KMS-11 (cell line): ENCODE data around the gene SNX1.

Experiments used
- H2AFZ ChIP-seq: fragments of 200-600 bp; sonication (generic); 2 replicates; pipeline ENCODE4 v1.6.1; 2016; ENCODE audit warnings: antibody characterized with exemption, mixed run types, low read depth
- H3K27ac ChIP-seq: fragments of 200-600 bp; sonication (generic); 2 replicates; pipeline ENCODE4 v1.6.1; 2016; ENCODE audit warnings: mild to moderate bottlenecking, mixed run types
- H3K27me3 ChIP-seq: fragments of 200-600 bp; sonication (generic); 2 replicates; pipeline ENCODE4 v1.6.1; 2017; ENCODE audit warnings: mild to moderate bottlenecking, low read depth, mixed run types, moderate library complexity; ENCODE audit not compliant: insufficient read depth
- H3K36me3 ChIP-seq: fragments of 200-600 bp; sonication (generic); 2 replicates; pipeline ENCODE4 v1.6.1; 2017; ENCODE audit warnings: mild to moderate bottlenecking, mixed run types; ENCODE audit not compliant: insufficient read depth
- H3K4me1 ChIP-seq: fragments of 200-600 bp; sonication (generic); 2 replicates; pipeline ENCODE4 v1.6.1; 2016; ENCODE audit warnings: mild to moderate bottlenecking, low read depth, mixed run types; ENCODE audit not compliant: poor library complexity, severe bottlenecking
- H3K4me2 ChIP-seq: fragments of 200-600 bp; sonication (generic); 2 replicates; pipeline ENCODE4 v1.7.0; 2016; ENCODE audit warnings: mild to moderate bottlenecking, mixed run types
- H3K4me3 ChIP-seq: fragments of 200-600 bp; sonication (generic); IDR thresholded peaks from 2 replicates; pipeline ENCODE4 v1.6.1; 2017; ENCODE audit warnings: low read depth, low read length, mixed read lengths; ENCODE audit not compliant: insufficient read depth
- H3K79me2 ChIP-seq: fragments of 200-600 bp; sonication (generic); 2 replicates; pipeline ENCODE4 v1.6.1; 2016; ENCODE audit warnings: low read depth, mixed run types; ENCODE audit not compliant: insufficient read depth
- H3K9ac ChIP-seq: fragments of 200-600 bp; sonication (generic); 2 replicates; pipeline ENCODE4 v1.6.1; 2016; ENCODE audit warnings: mild to moderate bottlenecking, mixed run types
- H4K20me1 ChIP-seq: fragments of 200-600 bp; sonication (generic); 2 replicates; pipeline ENCODE4 v1.6.1; 2016; ENCODE audit warnings: mild to moderate bottlenecking, mixed run types; ENCODE audit not compliant: insufficient read depth
- TF ChIP-seq, protein P1 (sequence below): fragments of 200-600 bp; sonication (generic); conservative IDR thresholded peaks from 2 replicates; pipeline ENCODE4 v1.6.1; 2017; ENCODE audit warnings: low read depth, mild to moderate bottlenecking, antibody characterized with exemption, low read length, moderate library complexity, mixed read lengths

SNX1 gene

DNA sequence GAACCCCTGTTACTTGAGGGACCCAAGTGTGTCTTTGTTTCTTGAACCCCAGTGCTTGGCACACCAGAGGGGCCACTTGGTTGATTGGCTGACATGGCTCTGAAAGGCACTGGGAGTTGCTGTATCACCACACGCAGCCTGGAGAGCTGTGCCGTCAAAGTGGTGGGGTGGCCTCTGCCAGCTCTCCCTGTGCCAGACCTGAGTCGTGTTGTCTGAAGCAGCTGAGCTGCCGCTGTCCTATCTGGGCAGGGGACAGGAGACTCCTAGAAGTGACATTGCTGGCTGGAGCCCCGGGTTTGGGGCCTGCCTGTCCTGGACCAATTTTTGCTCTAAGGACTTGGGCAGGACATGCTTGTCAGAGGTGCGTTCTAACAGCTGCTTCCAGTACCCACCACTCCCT is 50.3 kb downstream of the SNX1 start:
- H3K27ac ChIP-seq = no peak overlapping the region
- TF ChIP-seq, protein P1, sequence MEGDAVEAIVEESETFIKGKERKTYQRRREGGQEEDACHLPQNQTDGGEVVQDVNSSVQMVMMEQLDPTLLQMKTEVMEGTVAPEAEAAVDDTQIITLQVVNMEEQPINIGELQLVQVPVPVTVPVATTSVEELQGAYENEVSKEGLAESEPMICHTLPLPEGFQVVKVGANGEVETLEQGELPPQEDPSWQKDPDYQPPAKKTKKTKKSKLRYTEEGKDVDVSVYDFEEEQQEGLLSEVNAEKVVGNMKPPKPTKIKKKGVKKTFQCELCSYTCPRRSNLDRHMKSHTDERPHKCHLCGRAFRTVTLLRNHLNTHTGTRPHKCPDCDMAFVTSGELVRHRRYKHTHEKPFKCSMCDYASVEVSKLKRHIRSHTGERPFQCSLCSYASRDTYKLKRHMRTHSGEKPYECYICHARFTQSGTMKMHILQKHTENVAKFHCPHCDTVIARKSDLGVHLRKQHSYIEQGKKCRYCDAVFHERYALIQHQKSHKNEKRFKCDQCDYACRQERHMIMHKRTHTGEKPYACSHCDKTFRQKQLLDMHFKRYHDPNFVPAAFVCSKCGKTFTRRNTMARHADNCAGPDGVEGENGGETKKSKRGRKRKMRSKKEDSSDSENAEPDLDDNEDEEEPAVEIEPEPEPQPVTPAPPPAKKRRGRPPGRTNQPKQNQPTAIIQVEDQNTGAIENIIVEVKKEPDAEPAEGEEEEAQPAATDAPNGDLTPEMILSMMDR = no peak
- H3K4me2 ChIP-seq = no peak overlapping the region
- H3K4me1 ChIP-seq = peaks cover 11% of the 10 kb centered on the region
- H3K27me3 ChIP-seq = no peaks in the 10 kb centered on the region
- H4K20me1 ChIP-seq = no peaks in the 10 kb centered on the region
- no peak overlapping the region for H2AFZ ChIP-seq
- no peaks in the 10 kb centered on the region for H3K36me3 ChIP-seq
- H3K4me3 ChIP-seq = no peak overlapping the region
- no peaks in the 10 kb centered on the region for H3K79me2 ChIP-seq
- no peak overlapping the region for H3K9ac ChIP-seq

DNA sequence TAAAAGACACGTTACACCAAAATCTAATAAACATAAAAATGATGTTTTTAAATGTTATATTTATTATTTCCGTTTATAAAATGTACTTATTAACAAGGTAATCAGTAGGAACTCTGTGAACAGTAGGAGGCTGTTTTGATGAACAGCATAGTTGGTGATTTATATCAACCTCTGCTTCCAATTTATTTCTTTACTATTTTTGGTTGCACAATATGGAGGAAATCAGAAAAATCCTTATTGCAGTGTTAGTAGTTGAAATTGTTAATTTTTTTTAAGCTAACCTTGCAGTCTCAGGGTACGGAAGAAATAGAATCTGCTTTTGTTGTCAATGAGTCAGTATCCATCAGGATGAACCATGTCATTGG is 50.7 kb downstream of the SNX1 start:
- Histone ChIP-seq H3K4me1 (peaks cover 11% of the 10 kb centered on the region), H2AFZ (no peak overlapping the region), H4K20me1 (no peaks in the 10 kb centered on the region), H3K4me3 (no peak overlapping the region), H3K9ac (no peak overlapping the region), H3K27me3 (no peaks in the 10 kb centered on the region), H3K4me2 (no peak overlapping the region), H3K36me3 (no peaks in the 10 kb centered on the region), H3K79me2 (no peaks in the 10 kb centered on the region), H3K27ac (no peak overlapping the region)
- TF ChIP-seq, protein P1 = no peak

DNA sequence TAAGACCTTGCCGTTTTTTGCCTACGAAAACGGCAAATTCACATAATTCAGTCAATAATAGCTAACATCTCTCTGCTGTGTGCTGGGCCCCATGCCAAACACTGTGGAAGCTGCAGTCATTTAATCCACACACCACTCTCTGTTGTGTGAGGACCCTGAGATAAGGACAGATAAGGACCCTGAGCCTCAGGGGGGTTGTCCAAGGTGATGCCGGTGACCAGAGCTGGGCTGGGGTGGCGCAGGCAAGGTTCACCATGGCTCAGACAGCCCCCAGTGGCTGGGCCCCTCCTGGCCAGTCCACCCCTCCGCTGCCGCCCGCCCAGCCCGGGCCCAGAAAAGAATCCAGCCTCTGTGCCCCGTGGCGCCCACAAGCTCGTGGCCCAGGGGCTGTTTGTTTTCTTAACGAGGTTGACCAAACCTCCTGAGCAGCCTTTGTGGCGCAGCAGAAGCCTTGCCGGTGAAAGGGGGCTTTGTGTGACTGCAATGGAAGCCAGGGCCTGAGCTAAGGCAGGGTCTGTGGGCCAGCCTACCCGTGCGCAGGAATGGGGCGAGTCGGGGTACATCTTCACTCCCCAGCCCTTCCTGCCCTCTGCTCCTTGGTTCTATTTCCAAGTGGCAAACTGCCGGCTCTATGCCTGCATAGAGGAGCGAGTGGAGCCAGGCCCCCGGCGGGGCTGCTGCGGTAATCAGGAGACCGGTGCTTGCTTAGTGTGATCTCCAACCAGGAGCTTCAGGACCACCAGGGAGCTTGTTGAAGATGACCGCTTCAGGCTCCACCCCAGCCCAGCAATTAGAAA is 51.3 kb downstream of the SNX1 start:
- H2AFZ ChIP-seq = no peak overlapping the region
- H4K20me1 ChIP-seq = no peaks in the 10 kb centered on the region
- no peaks in the 10 kb centered on the region for H3K36me3 ChIP-seq
- TF ChIP-seq, protein P1 = no peak
- H3K4me2 ChIP-seq = no peak overlapping the region
- H3K4me1 ChIP-seq = peaks cover 11% of the 10 kb centered on the region
- no peaks in the 10 kb centered on the region; the same call in 1 of the 2 replicates for H3K27me3 ChIP-seq
- no peak overlapping the region for H3K9ac ChIP-seq
- H3K79me2 ChIP-seq = no peaks in the 10 kb centered on the region
- no peak overlapping the region for H3K27ac ChIP-seq
- no peak overlapping the region for H3K4me3 ChIP-seq

DNA sequence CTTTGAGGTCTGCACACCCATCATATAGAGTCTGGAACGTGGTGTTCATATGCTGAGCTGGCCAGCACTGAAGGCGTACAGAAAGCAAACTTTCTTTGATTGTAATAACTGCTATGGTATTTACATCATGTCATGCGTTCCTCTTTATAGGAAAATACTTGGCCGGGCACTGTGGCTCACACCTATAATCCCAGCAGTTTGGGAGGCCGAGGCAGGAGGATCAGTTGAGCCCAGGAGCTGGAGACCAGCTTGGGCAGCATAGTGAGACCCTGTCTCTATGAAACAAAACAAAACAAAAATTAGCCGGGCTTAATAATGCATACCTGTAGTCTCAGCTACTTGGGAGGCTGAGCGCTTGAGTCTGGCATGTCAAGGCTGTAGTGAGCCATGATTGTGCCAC is 52.4 kb downstream of the SNX1 start:
- H3K9ac ChIP-seq = no peak overlapping the region
- TF ChIP-seq, protein P1 = no peak

More for the DNA sequence above, 52.4 kb downstream of the SNX1 start:
- Histone ChIP-seq H3K4me1 (peaks cover 21% of the 10 kb centered on the region), H3K27ac (no peak overlapping the region), H3K27me3 (peaks cover 8% of the 10 kb centered on the region), H3K79me2 (no peaks in the 10 kb centered on the region), H2AFZ (no peak overlapping the region), H3K36me3 (no peaks in the 10 kb centered on the region), H4K20me1 (no peaks in the 10 kb centered on the region), H3K4me3 (no peak overlapping the region), H3K4me2 (no peak overlapping the region)
